ENCODE measurements around the gene TM9SF4.
A peak's percentile ranks its signal among the peaks of the same experiment; 100 is the strongest.

Gene TM9SF4

DNA sequence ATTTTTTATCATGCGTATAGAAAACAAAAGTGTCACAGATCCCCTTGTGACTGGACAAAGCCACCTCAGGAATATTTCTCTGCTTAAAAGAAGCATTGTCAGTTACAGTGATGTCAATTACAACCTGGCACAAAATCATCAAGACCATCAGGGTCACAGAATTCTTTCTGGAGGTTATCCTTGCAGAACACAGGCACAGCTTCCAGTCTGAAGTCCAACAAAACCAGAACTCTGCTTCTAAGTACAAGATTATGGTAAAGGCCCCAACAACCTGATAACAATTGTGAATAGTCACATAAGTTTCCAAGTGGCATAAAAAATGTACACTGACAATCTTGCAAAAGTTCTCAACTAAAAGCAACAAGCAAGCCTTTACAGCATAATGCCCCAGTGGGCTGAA lies 77.0 kb downstream of the TM9SF4 start:
- 100% methylated on average over 1 of the region's 1 CpG for WGBS
- no peak overlapping the region for H3K14ac ChIP-seq (ENCODE audit: low read length in 2 of 2)
- DNase-seq, result no peak
- no peak overlapping the region for H2BK5ac ChIP-seq (ENCODE audit: low read depth, low read length, poor library complexity, severe bottlenecking)
- no peak overlapping the region for H3K4ac ChIP-seq (ENCODE audit: low read depth in 1 of 2, low read length in 2 of 2)
- no peak overlapping the region for H2BK120ac ChIP-seq (ENCODE audit: low read depth, low read length)
- no peak overlapping the region for H3K23ac ChIP-seq (ENCODE audit: low read length in 2 of 2)
- H3K79me1 ChIP-seq (replicated peaks; ENCODE audit: low read length, poor library complexity, severe bottlenecking), result peaks cover 19% of the 10 kb centered on the region
- H3K4me3 ChIP-seq (ENCODE audit: insufficient read depth in 1 of 2, low read depth in 1 of 2, low read length in 2 of 2), result no peak overlapping the region
- no peaks in the 10 kb centered on the region for H3K27me3 ChIP-seq (ENCODE audit: control insufficient read depth in 1 of 2, insufficient read depth in 1 of 2, low read length in 2 of 2)
- H3K4me2 ChIP-seq (ENCODE audit: low read length, poor library complexity, severe bottlenecking), result no peak overlapping the region
- no peak overlapping the region for H3K9ac ChIP-seq (ENCODE audit: low read length)
- H2AK5ac ChIP-seq (ENCODE audit: low read length, severe bottlenecking), result no peak overlapping the region
- no peaks in the 10 kb centered on the region for H3K9me3 ChIP-seq (ENCODE audit: control insufficient read depth, low read length)
- H3K36me3 ChIP-seq (ENCODE audit: control insufficient read depth in 1 of 2, insufficient read depth in 2 of 2, low read depth in 1 of 2, low read length in 2 of 2), result peaks cover 0 to 11% of the 10 kb centered on the region in 2 experiments
- no peak overlapping the region for H4K8ac ChIP-seq (ENCODE audit: low read length)
- peaks cover 23% of the 10 kb centered on the region for H3K4me1 ChIP-seq (ENCODE audit: control insufficient read depth, insufficient read depth, low read depth, low read length)
- H4K91ac ChIP-seq (ENCODE audit: low read length), result no peak overlapping the region
- H2BK12ac ChIP-seq (ENCODE audit: low read length in 2 of 2), result no peak overlapping the region
- no peak overlapping the region for H3K27ac ChIP-seq (ENCODE audit: low read length, poor library complexity, severe bottlenecking)
- H2AFZ ChIP-seq (ENCODE audit: low read depth, low read length), result no peak overlapping the region
- no peak overlapping the region for H2BK15ac ChIP-seq (ENCODE audit: low read depth, poor library complexity, severe bottlenecking)
- no peak overlapping the region for H3K18ac ChIP-seq (ENCODE audit: low read depth in 1 of 2, low read length in 2 of 2)

DNA sequence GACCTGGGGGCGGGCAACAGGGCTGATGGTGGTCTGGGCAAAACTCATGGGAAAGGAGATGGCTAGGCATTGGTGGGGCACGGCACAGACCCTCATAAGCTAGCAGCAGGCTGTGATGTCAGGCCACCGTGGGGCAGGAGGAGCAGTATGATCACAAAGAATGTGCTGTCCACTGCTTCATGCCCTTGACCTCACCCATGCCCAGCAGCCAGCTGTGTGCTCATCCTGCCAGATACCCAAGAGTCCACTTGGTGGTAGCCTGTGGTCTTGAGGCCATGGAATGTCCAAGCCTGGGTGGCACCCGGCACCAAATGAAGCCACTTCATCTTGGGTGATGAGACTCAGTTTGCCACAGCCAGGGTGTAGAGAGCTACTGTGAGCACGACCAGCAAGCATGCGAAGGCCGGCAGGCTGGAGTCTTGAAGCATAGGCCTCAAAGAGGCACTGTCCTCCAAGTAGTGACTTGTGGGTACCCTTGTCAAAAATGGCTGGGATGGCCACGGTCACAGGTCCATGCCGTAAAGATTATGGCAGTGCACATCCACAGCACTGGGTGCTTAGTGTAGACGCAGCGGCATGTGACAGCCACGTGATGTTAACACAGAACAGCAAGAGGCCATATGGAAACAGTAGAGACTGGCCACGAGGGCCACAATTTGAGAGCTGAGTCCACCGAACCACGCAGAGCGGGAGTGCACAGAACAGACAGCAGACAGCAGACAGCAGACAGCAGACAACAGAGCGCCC lies 79.0 kb downstream of the TM9SF4 start:
- no peak overlapping the region for H3K27ac ChIP-seq (ENCODE audit: low read length, poor library complexity, severe bottlenecking)
- no peak for DNase-seq
- H2BK5ac ChIP-seq (ENCODE audit: low read depth, low read length, poor library complexity, severe bottlenecking), result no peak overlapping the region
- no peak overlapping the region for H3K4ac ChIP-seq (ENCODE audit: low read depth in 1 of 2, low read length in 2 of 2)
- H2AK5ac ChIP-seq (ENCODE audit: low read length, severe bottlenecking), result no peak overlapping the region
- no peaks in the 10 kb centered on the region for H3K9me3 ChIP-seq (ENCODE audit: control insufficient read depth, low read length)
- H3K4me1 ChIP-seq (ENCODE audit: control insufficient read depth, insufficient read depth, low read depth, low read length), result peaks cover 23% of the 10 kb centered on the region
- H3K4me2 ChIP-seq (ENCODE audit: low read length, poor library complexity, severe bottlenecking), result no peak overlapping the region
- no peak overlapping the region for H2BK15ac ChIP-seq (ENCODE audit: low read depth, poor library complexity, severe bottlenecking)
- H3K23ac ChIP-seq (ENCODE audit: low read length in 2 of 2), result no peak overlapping the region
- H3K18ac ChIP-seq (ENCODE audit: low read depth in 1 of 2, low read length in 2 of 2), result no peak overlapping the region
- H3K27me3 ChIP-seq (ENCODE audit: control insufficient read depth in 1 of 2, insufficient read depth in 1 of 2, low read length in 2 of 2), result no peaks in the 10 kb centered on the region
- no peak overlapping the region for H2BK12ac ChIP-seq (ENCODE audit: low read length in 2 of 2)
- H4K8ac ChIP-seq (ENCODE audit: low read length), result no peak overlapping the region
- WGBS, result 97% methylated on average over 17 of the region's 17 CpGs
- H3K79me1 ChIP-seq (replicated peaks; ENCODE audit: low read length, poor library complexity, severe bottlenecking), result peaks cover 22% of the 10 kb centered on the region
- no peak overlapping the region for H3K4me3 ChIP-seq (ENCODE audit: insufficient read depth in 1 of 2, low read depth in 1 of 2, low read length in 2 of 2)
- no peak overlapping the region for H4K91ac ChIP-seq (ENCODE audit: low read length)
- H3K36me3 ChIP-seq (ENCODE audit: control insufficient read depth in 1 of 2, insufficient read depth in 2 of 2, low read depth in 1 of 2, low read length in 2 of 2), result peaks cover 0 to 19% of the 10 kb centered on the region in 2 experiments
- no peak overlapping the region for H3K14ac ChIP-seq (ENCODE audit: low read length in 2 of 2)
- no peak overlapping the region for H2BK120ac ChIP-seq (ENCODE audit: low read depth, low read length)
- H2AFZ ChIP-seq (ENCODE audit: low read depth, low read length), result no peak overlapping the region
- H3K9ac ChIP-seq (ENCODE audit: low read length), result peak overlapping the region; percentile 94

DNA sequence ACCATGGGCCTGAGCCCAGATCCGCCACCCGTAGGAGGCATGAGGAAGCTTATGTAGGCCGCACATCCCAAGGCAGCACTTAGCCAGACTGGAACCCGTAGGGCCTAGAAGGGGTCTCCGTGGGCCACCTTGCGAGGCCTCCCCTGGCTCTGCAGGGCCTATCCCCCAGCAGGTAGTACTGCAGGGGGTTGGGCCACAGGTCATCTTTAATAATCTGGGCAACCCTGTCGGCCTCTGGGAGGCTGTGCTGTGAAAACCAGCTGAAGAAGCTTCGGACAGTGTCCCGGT lies 79.6 kb downstream of the TM9SF4 start:
- Histone ChIP-seq H3K4me3 (ENCODE audit: insufficient read depth in 1 of 2, low read depth in 1 of 2, low read length in 2 of 2) (peak overlapping the region in 1 of 2 experiments; percentile 75), H3K23ac (ENCODE audit: low read length in 2 of 2) (no peak overlapping the region), H2AFZ (ENCODE audit: low read depth, low read length) (no peak overlapping the region), H2AK5ac (ENCODE audit: low read length, severe bottlenecking) (peak overlapping the region; percentile 17), H2BK5ac (ENCODE audit: low read depth, low read length, poor library complexity, severe bottlenecking) (no peak overlapping the region), H3K9me3 (ENCODE audit: control insufficient read depth, low read length) (no peaks in the 10 kb centered on the region), H4K8ac (ENCODE audit: low read length) (peak overlapping the region; percentile 92), H3K14ac (ENCODE audit: low read length in 2 of 2) (peak overlapping the region in 1 of 2 experiments; percentile 91), H3K4ac (ENCODE audit: low read depth in 1 of 2, low read length in 2 of 2) (no peak overlapping the region), H2BK12ac (ENCODE audit: low read length in 2 of 2) (no peak overlapping the region), H3K27ac (ENCODE audit: low read length, poor library complexity, severe bottlenecking) (no peak overlapping the region), H3K27me3 (ENCODE audit: control insufficient read depth in 1 of 2, insufficient read depth in 1 of 2, low read length in 2 of 2) (no peaks in the 10 kb centered on the region), H3K79me1 (replicated peaks; ENCODE audit: low read length, poor library complexity, severe bottlenecking) (peaks cover 25% of the 10 kb centered on the region), H3K9ac (ENCODE audit: low read length) (peak overlapping the region; percentile 94), H2BK120ac (ENCODE audit: low read depth, low read length) (no peak overlapping the region), H3K18ac (ENCODE audit: low read depth in 1 of 2, low read length in 2 of 2) (peak overlapping the region in 1 of 2 experiments; percentile 58), H3K36me3 (ENCODE audit: control insufficient read depth in 1 of 2, insufficient read depth in 2 of 2, low read depth in 1 of 2, low read length in 2 of 2) (peaks cover 0 to 22% of the 10 kb centered on the region in 2 experiments), H2BK15ac (ENCODE audit: low read depth, poor library complexity, severe bottlenecking) (no peak overlapping the region), H3K4me2 (ENCODE audit: low read length, poor library complexity, severe bottlenecking) (no peak overlapping the region), H3K4me1 (ENCODE audit: control insufficient read depth, insufficient read depth, low read depth, low read length) (peaks cover 23% of the 10 kb centered on the region), H4K91ac (ENCODE audit: low read length) (no peak overlapping the region)
- WGBS, result 98% methylated on average over 9 of the region's 9 CpGs
- DNase-seq, result no peak

GRCh38 chr20:32189691-32190615 lies 80.4 kb downstream of the TM9SF4 start:
- Histone ChIP-seq H2BK12ac (ENCODE audit: low read length in 2 of 2) (no peak overlapping the region), H3K14ac (ENCODE audit: low read length in 2 of 2) (peak overlapping the region in 1 of 2 experiments; percentile 91), H3K9me3 (ENCODE audit: control insufficient read depth, low read length) (no peaks in the 10 kb centered on the region), H3K4ac (ENCODE audit: low read depth in 1 of 2, low read length in 2 of 2) (peak overlapping the region; percentile 76 to 85), H3K27ac (ENCODE audit: low read length, poor library complexity, severe bottlenecking) (no peak overlapping the region), H3K23ac (ENCODE audit: low read length in 2 of 2) (no peak overlapping the region), H2AFZ (ENCODE audit: low read depth, low read length) (peak overlapping the region; percentile 67), H3K4me2 (ENCODE audit: low read length, poor library complexity, severe bottlenecking) (peak overlapping the region; percentile 75), H4K91ac (ENCODE audit: low read length) (peak overlapping the region; percentile 76), H3K4me3 (ENCODE audit: insufficient read depth in 1 of 2, low read depth in 1 of 2, low read length in 2 of 2) (peak overlapping the region; percentile 60 to 75), H3K4me1 (ENCODE audit: control insufficient read depth, insufficient read depth, low read depth, low read length) (peaks cover 22% of the 10 kb centered on the region), H3K27me3 (ENCODE audit: control insufficient read depth in 1 of 2, insufficient read depth in 1 of 2, low read length in 2 of 2) (no peaks in the 10 kb centered on the region), H2BK120ac (ENCODE audit: low read depth, low read length) (peak overlapping the region; percentile 68), H2BK5ac (ENCODE audit: low read depth, low read length, poor library complexity, severe bottlenecking) (no peak overlapping the region), H2AK5ac (ENCODE audit: low read length, severe bottlenecking) (no peak overlapping the region), H3K18ac (ENCODE audit: low read depth in 1 of 2, low read length in 2 of 2) (peak overlapping the region; percentile 20 to 58), H3K79me1 (replicated peaks; ENCODE audit: low read length, poor library complexity, severe bottlenecking) (peaks cover 31% of the 10 kb centered on the region), H3K36me3 (ENCODE audit: control insufficient read depth in 1 of 2, insufficient read depth in 2 of 2, low read depth in 1 of 2, low read length in 2 of 2) (peaks cover 6 to 28% of the 10 kb centered on the region in 2 experiments), H3K9ac (ENCODE audit: low read length) (peak overlapping the region; percentile 94), H4K8ac (ENCODE audit: low read length) (peak overlapping the region; percentile 92), H2BK15ac (ENCODE audit: low read depth, poor library complexity, severe bottlenecking) (peak overlapping the region; percentile 75)
- peak; percentile 56 for DNase-seq
- 11% methylated on average over 83 of the region's 88 CpGs for WGBS

All from mesenchymal stem cell (in vitro differentiated cells and primary cell).